A172 (cell line): ENCODE data around the gene TMEM63C. TPM values are rescaled to one million over a fixed set of nuclear protein-coding genes. Genes with fewer than 3 reads are reported as not detected.
A peak's percentile ranks its signal among the peaks of the same experiment; 100 is the strongest.
"Not testable (repeated sequence)": the region's sequence is repeated elsewhere in the genome, so short reads cannot be mapped to it uniquely, and the experiment has no call there.

Source experiments
- DNase-seq: peaks from one replicate; pipeline ENCODE4 v3.0.0-alpha.2; 2015; ENCODE audit warnings: low spot score
- total RNA-seq: library from RNA; depleted of rRNA; stranded (reverse); fragments of >200 nt; shearing (Covaris generic); gene quantifications from 2 replicates; pipeline ENCODE4 v1.2.3, GENCODE V29; 2014

Gene TMEM63C
- total RNA-seq, 1 experiment from 2014 or later, result 0.62 TPM

DNA sequence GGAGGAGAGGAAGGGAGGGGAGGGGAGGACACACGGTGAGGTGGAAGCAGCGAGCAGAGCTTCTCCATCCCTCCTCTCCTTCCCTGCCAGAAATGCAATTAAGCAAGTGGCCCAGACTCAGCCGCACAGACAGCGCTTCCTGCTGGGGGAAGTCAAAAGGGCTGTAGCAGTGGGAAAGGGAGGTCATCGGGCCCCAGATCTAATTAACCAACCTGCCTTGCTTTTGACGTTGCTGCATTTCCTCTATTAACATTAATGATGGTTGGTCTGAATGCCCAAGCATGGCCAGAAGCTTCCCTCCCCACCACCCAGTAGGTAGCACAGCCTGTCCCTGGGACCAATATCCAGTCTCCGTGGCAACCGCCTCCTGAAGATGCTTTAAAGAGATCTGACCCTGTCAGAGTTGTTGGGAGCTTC lies 94.0 kb downstream of the TMEM63C start:
- DNase-seq, result no peak

DNA sequence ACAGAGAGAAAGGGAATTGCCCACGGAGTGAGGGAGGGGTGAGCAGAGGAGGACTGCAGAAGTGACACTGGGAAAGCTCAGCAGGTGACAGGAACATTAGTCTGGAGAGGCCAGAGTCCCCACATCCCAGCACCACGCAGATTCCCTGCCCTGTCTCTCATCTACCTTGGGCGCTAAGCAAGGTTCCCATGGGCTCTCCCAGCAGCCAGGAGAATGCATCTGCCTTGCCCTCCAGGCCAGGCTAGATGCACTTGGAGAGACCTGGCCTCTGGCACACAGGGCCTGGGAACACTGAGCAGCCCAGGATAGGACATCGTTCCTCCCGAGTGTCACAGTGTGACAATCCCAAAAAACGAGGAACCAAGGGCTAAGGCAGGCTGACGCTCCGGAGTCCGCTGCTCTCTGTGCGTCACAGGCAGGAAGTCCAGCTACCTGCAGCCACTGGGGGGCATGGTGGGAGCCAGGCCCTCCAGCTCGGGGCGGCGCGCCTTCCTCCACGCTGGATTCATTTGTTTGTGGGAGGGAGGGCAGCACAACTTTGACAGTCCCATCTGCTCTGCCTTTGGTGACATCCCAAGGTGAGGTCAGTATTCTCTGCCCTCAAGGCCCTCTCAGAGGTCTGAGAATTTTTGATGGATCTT lies 94.8 kb downstream of the TMEM63C start:
- no peak for DNase-seq

DNA sequence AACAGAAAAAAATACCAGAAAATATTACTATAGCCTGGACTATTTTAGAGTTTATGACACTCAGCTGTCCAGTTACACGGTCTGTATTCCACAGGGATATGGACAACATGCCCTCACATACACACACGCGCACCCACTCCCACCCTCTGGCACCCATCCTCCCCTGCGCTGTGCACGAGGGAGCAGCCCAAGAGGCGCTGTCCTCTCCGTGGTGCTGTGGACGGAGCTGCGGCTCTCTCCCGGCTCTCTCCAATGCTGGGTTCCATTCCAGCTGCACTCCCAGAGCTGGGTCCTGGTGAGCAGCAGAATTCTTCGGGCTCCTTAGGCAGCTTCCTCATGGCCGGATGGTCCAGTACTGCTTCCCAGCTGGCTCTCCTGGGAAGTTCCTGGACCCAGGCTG lies 95.4 kb downstream of the TMEM63C start:
- no peak for DNase-seq

GRCh38 chr14:77278461-77279230 lies 97.0 kb downstream of the TMEM63C start:
- DNase-seq, result no peak

DNA sequence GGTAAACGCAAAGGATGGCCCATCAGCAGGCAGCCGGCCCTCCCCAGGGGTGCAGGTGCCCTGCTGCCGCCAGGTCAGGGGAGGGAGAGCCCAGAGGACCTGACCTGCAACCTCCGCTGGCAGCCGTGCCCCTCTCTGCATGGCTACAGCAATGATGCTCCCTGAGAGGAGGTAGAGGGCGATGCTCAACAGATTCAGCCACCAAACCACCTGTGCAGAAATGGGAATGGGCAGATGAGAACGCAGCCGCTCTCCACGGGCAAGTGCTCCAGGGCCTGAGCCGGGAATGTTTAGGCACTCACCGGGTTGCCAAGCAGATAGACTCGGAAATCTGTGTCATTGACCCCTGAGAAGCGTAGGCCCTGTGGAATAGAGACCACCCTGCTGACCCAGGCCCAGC lies 98.1 kb downstream of the TMEM63C start:
- DNase-seq, result no peak

DNA sequence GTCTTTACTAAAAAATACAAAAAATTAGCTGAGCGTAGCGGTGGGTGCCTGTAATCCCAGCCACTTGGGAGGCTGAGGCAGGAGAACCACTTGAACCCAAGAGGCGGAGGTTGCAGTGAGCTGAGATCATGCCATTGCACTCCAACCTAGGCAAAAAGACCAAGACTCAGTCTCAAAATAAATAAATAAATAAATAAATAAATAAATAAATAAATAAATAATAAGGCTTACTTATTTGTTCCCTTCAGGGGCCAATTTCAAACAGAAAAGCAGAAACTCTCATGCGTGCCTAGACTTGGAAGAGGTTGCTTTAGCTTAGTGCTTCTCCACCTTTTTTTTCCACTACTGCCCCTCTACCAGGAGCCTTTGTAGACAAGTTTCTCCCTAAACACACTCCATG lies 99.3 kb downstream of the TMEM63C start:
- not testable (repeated sequence) for DNase-seq

GRCh38 chr14:77281852-77282410 lies 100.3 kb downstream of the TMEM63C start:
- no peak for DNase-seq

GRCh38 chr14:77284066-77284465 lies 102.5 kb downstream of the TMEM63C start:
- no peak for DNase-seq

DNA sequence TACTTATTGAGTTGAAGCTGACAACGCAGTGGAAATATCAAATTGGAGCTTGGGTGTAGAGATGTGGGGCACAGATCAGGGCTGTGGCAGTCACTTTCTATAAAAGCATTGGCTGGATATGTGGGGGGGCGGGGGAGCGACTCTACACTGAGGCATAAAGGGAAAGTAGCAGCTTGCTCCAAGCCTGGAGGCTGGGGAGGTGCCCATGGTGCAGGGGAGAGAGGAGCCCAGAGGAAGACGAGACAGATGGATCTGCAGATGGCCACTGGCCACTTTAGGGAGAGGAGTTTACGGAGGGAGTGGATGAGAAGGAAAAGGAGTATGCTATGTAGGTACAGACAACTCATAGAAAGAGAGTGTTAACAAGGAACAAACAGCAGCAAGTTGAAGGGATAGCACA lies 102.9 kb downstream of the TMEM63C start:
- DNase-seq, result no peak

- DNase-seq, result no peak
Measured at GRCh38 chr14:77286576-77286975, 105.0 kb downstream of the TMEM63C start.

DNA sequence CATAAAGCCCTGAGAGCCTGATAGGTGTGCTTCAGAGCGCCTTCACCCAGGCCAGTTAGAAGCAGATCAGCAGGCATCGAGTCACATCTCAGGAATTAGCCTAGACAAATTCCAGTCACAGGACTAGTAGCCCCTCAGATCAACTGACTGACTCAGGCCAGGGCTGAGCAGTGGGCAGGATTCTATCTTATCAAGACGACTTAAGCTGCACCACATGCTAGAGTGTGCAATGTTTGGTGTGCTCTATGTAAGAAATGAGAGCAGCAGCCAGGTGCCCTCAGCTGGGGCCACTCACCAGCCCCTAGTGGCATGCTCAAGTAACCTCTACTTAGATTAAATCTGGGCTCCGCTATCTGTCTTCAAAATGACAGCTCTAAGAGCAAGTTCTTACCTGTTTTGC lies 109.1 kb downstream of the TMEM63C start:
- DNase-seq, result peak; percentile 15

DNA sequence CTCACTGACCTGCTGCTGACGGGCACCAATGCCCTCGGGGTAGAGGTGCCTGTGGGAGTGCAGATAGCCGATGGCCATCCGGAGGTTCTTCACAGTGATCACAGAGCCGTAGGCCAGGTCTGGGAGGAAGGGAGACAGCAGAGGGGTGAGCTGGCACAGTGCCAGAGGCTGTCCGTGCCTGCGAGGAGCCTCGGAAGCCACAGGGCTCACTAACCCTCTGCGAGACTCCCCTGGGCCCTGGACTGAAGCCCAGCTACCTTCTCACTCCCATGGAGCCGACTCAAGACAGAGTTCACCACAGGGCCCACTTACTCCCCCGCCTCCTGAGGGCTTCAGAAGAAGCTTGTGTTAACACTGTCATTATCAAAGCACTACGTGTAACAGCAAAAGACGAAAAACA lies 114.6 kb downstream of the TMEM63C start:
- DNase-seq, result no peak

GRCh38 chr14:77296906-77297305 lies 115.3 kb downstream of the TMEM63C start:
- no peak for DNase-seq

- DNase-seq, result no peak
Measured at GRCh38 chr14:77299771-77300170, 118.2 kb downstream of the TMEM63C start.

- DNase-seq, result peak; percentile 29
Measured at GRCh38 chr14:77301103-77301502, 119.5 kb downstream of the TMEM63C start.

GRCh38 chr14:77302926-77303325 lies 121.3 kb downstream of the TMEM63C start:
- DNase-seq, result peak; percentile 79

DNA sequence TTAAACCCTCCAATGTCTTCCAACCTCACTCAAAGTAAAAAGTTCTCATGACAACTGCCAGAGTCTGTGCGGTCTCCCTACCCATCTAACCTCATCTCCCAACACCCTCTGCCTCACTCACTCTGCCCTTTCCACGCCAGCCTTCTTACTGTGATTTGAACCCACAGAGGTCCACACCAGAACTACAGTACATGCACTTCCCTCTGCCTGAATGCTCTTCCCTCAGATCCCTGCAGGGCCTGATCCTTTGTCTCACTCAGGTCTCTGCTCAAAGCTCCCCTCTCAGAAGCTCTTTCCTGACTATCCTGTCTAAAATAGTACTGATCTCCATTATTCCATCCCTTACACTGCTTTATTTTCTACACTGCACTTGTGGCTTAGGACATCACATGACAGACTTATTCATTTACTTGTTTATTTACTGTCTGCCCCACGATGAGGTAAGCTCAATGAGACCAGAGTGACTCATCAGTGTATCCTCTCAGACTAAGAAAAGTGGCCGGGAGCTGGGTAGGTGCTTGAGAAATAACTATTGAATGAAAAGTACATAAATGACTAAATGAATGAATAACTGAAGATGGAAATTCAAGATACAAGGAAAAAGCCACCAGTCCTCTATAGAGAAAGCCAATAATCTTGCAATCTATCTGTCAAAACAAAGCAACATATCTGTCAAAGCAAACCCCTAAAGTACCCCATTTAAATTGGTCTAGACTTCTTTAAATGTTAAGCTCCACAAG lies 122.0 kb downstream of the TMEM63C start:
- DNase-seq, result peak; percentile 86

DNA sequence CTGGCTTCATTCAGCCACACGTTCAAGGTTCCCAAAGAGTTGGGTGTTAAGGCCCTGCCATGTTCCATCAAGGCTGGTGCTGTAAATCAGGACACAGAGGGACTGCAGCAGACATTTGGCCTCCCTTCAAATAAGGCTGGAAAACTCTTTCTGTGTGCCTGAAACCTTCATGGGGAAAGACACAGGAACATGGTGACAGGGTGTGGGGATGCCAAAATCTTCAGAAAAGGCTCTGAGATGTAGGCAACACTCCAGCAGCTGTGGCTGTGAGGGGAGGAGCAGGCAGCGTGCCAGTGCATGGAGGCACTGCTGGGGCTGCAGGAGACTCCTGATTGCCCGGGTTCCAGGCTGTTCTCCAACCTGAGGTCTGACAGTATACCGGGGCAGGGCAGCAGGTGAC lies 124.1 kb downstream of the TMEM63C start:
- DNase-seq, result no peak

- DNase-seq, result no peak
Measured at GRCh38 chr14:77306416-77306815, 124.8 kb downstream of the TMEM63C start.

- DNase-seq, result no peak
Measured at GRCh38 chr14:77306851-77307496, 125.4 kb downstream of the TMEM63C start.
